Keratinocyte (primary cell): Measurements from ENCODE around the gene TLK1. TPM values are rescaled to one million over a fixed set of nuclear protein-coding genes. Genes with fewer than 3 reads are reported as not detected.

Experiments used
- DNase-seq: peaks from one replicate; pipeline ENCODE4 v3.0.0-alpha.2; 2011; ENCODE audit warnings: low read depth, missing footprints, low spot score
- FAIRE-seq: peaks from 2 replicates; lab custom pipeline; 2011; peaks lifted over from hg19 to GRCh38; lab: Jason Lieb, UNC
- H2AFZ ChIP-seq: 2 replicates; pipeline ENCODE4 v1.6.0; 2012; ENCODE audit warnings: low read length, control low read depth, inconsistent platforms; ENCODE audit not compliant: control insufficient read depth
- H3K27ac ChIP-seq: 2 replicates; pipeline ENCODE4 v1.5.1; 2011; ENCODE audit warnings: low read length; ENCODE audit not compliant: control insufficient read depth, insufficient read depth
- H3K27me3 ChIP-seq: 3 replicates; pipeline ENCODE4 v1.6.0; 2011; ENCODE audit warnings: low read length; ENCODE audit not compliant: control insufficient read depth, insufficient read depth; ENCODE audit errors: extremely low read depth
- H3K36me3 ChIP-seq, 2 experiments: 2 replicates in 1 of 2; 3 replicates in 1 of 2; pipeline ENCODE4 v1.5.1; 2011; ENCODE audit warnings: low read length in 2 of 2, mild to moderate bottlenecking in 1 of 2; ENCODE audit not compliant: control insufficient read depth in 2 of 2, insufficient read depth in 2 of 2; ENCODE audit errors: extremely low read depth in 1 of 2
- H3K4me1 ChIP-seq: 3 replicates; pipeline ENCODE4 v1.5.1; 2011; ENCODE audit warnings: low read length; ENCODE audit not compliant: control insufficient read depth, insufficient read depth; ENCODE audit errors: extremely low read depth
- H3K4me2 ChIP-seq: 3 replicates; pipeline ENCODE4 v1.6.0; 2011; ENCODE audit warnings: low read depth, low read length; ENCODE audit not compliant: control insufficient read depth, insufficient read depth; ENCODE audit errors: extremely low read depth
- H3K4me3 ChIP-seq, 3 experiments: fragments of 200-600 bp in 1 of 3; sonication (generic) in 1 of 3; 2 replicates in 2 of 3; 3 replicates in 1 of 3; pipeline ENCODE4 v1.5.1; 2011 to 2016; ENCODE audit warnings: low read length in 3 of 3, mild to moderate bottlenecking in 3 of 3, control low read depth in 2 of 3, inconsistent platforms in 1 of 3, low read depth in 1 of 3, mixed read lengths in 1 of 3, mixed run types in 1 of 3, moderate library complexity in 1 of 3; ENCODE audit not compliant: control insufficient read depth in 2 of 3, insufficient read depth in 2 of 3; ENCODE audit errors: extremely low read depth in 1 of 3
- H3K79me2 ChIP-seq: 2 replicates; pipeline ENCODE4 v1.6.0; 2012; ENCODE audit warnings: low read length; ENCODE audit not compliant: control insufficient read depth, insufficient read depth
- H3K9ac ChIP-seq: 3 replicates; pipeline ENCODE4 v1.6.0; 2011; ENCODE audit warnings: low read length; ENCODE audit not compliant: control insufficient read depth, insufficient read depth; ENCODE audit errors: extremely low read depth
- H3K9me1 ChIP-seq: 3 replicates; pipeline ENCODE4 v1.6.0; 2011; ENCODE audit warnings: low read length; ENCODE audit not compliant: control insufficient read depth, insufficient read depth; ENCODE audit errors: extremely low read depth
- H3K9me3 ChIP-seq: 2 replicates; pipeline ENCODE4 v1.5.1; 2012; ENCODE audit warnings: low read depth, low read length; ENCODE audit not compliant: control insufficient read depth
- H4K20me1 ChIP-seq: 3 replicates; pipeline ENCODE4 v1.6.0; 2011; ENCODE audit warnings: low read length; ENCODE audit not compliant: control insufficient read depth, insufficient read depth; ENCODE audit errors: extremely low read depth
- CTCF ChIP-seq, 3 experiments: IDR thresholded peaks in 1 of 3; conservative IDR thresholded peaks in 1 of 3; optimal IDR thresholded peaks in 1 of 3; 2 replicates in 2 of 3; 3 replicates in 1 of 3; pipeline versions ENCODE3 to v1.5.1; 2011; ENCODE audit warnings: low read length in 3 of 3, mild to moderate bottlenecking in 3 of 3, moderate library complexity in 2 of 3, control low read depth in 1 of 3, inconsistent platforms in 1 of 3; ENCODE audit not compliant: insufficient read depth in 2 of 3; ENCODE audit errors: extremely low read depth in 1 of 3
- EZH2 ChIP-seq: IDR thresholded peaks from one replicate; pipeline ENCODE4 v1.6.1; 2012; ENCODE audit warnings: inconsistent platforms, mild to moderate bottlenecking, low read length, moderate library complexity
- dilution Hi-C: fragments of 300-500 bp; cut with MboI; formaldehyde crosslinking; loops from one replicate; pipeline ENCODE4 v1.7.0; 2020; ENCODE audit warnings: low sequenced_read_pairs; ENCODE audit not compliant: extremely low pct_ligation_motif_present
- polyA plus RNA-seq, 5 experiments: library from polyadenylated mRNA; depleted of rRNA in 3 of 5; stranded (reverse) in 3 of 5; stranded (forward) in 1 of 5; unstranded in 1 of 5; fragments of >200 nt; gene quantifications; 1 replicate in 1 of 5; 2 replicates in 3 of 5; 3 replicates in 1 of 5; pipeline versions ENCODE4 v1.2.1 to v1.2.3, GENCODE V29; 2011 to 2012; ENCODE audit warnings: missing spikeins in 2 of 5, low read depth in 1 of 5, low replicate concordance in 1 of 5

The TLK1 gene
- polyA plus RNA-seq, 1 donor (not counting 4 experiments of a cell fraction or from before 2014, with no cell fraction given): 14.7 TPM

GRCh38 chr2:171149171-171149938, 11.3 kb downstream of the TLK1 start:
- no peak overlapping the region for H3K4me2 ChIP-seq
- H3K79me2 ChIP-seq: peaks cover 95% of the 10 kb centered on the region
- peaks cover 2% of the 10 kb centered on the region for H3K9me1 ChIP-seq
- H2AFZ ChIP-seq: no peak overlapping the region
- no peak overlapping the region for H3K27ac ChIP-seq
- peaks cover 4% of the 10 kb centered on the region for H4K20me1 ChIP-seq
- no peaks in the 10 kb centered on the region for H3K9me3 ChIP-seq
- TF ChIP-seq EZH2: no peak
- no peak for TF ChIP-seq CTCF (optimal IDR thresholded peaks at IDR 0.05 in 1 of 3, IDR thresholded peaks at IDR 0.05 in 1 of 3, conservative IDR thresholded peaks at IDR 0.05 in 1 of 3; ENCODE audit: extremely low read depth in 1 of 3, insufficient read depth in 2 of 3, low read length in 3 of 3)
- H3K27me3 ChIP-seq: no peaks in the 10 kb centered on the region
- DNase-seq: no peak
- FAIRE-seq: no peak
- H3K9ac ChIP-seq: no peak overlapping the region
- H3K4me1 ChIP-seq: peaks cover 10% of the 10 kb centered on the region
- no peak overlapping the region for H3K4me3 ChIP-seq
- dilution Hi-C loops: no loop called here
- no peaks in the 10 kb centered on the region for H3K36me3 ChIP-seq

GRCh38 chr2:171147081-171147480, 13.6 kb downstream of the TLK1 start:
- Histone ChIP-seq H3K9ac (no peak overlapping the region), H3K9me3 (no peaks in the 10 kb centered on the region), H3K27me3 (no peaks in the 10 kb centered on the region), H3K4me3 (no peak overlapping the region), H4K20me1 (peaks cover 12% of the 10 kb centered on the region), H3K9me1 (peaks cover 2% of the 10 kb centered on the region), H3K4me1 (peaks cover 6% of the 10 kb centered on the region), H3K79me2 (peaks cover 95% of the 10 kb centered on the region), H3K36me3 (no peaks in the 10 kb centered on the region), H2AFZ (no peak overlapping the region), H3K27ac (no peak overlapping the region), H3K4me2 (peak overlapping the region; percentile 50)
- FAIRE-seq (no peak), DNase-seq (no peak)
- TF ChIP-seq CTCF (optimal IDR thresholded peaks at IDR 0.05 in 1 of 3, IDR thresholded peaks at IDR 0.05 in 1 of 3, conservative IDR thresholded peaks at IDR 0.05 in 1 of 3; ENCODE audit: extremely low read depth in 1 of 3, insufficient read depth in 2 of 3, low read length in 3 of 3) (no peak), EZH2 (no peak)
- dilution Hi-C loops: no loop called here
